Trophoblast cell (in vitro differentiated cells and primary cell): ENCODE results near the gene ELOVL2.

Source experiments
- DNase-seq, 2 donors: peaks; one replicate each; pipeline ENCODE4 v3.0.0-alpha.2; 2016
- H2AFZ ChIP-seq: 2 replicates; pipeline ENCODE4 v1.6.1; 2013; ENCODE audit warnings: low read length, moderate library complexity, mild to moderate bottlenecking; ENCODE audit not compliant: insufficient read depth, poor library complexity
- H2AK5ac ChIP-seq: 2 replicates; pipeline ENCODE4 v1.6.1; 2013; ENCODE audit warnings: mild to moderate bottlenecking, low read length
- H2BK120ac ChIP-seq: 2 replicates; pipeline ENCODE4 v1.6.1; 2013; ENCODE audit warnings: low read length, mild to moderate bottlenecking, moderate library complexity; ENCODE audit not compliant: insufficient read depth, poor library complexity
- H2BK12ac ChIP-seq: 2 replicates; pipeline ENCODE4 v1.6.1; 2013; ENCODE audit warnings: mild to moderate bottlenecking, low read length, moderate library complexity
- H2BK5ac ChIP-seq: 2 replicates; pipeline ENCODE4 v1.6.1; 2013; ENCODE audit warnings: low read length, low read depth, moderate library complexity, mild to moderate bottlenecking; ENCODE audit not compliant: poor library complexity
- H3K14ac ChIP-seq: 2 replicates; pipeline ENCODE4 v1.6.1; 2013; ENCODE audit warnings: mild to moderate bottlenecking, low read length
- H3K18ac ChIP-seq: 2 replicates; pipeline ENCODE4 v1.6.1; 2013; ENCODE audit warnings: mild to moderate bottlenecking, low read length
- H3K23ac ChIP-seq: 2 replicates; pipeline ENCODE4 v1.6.1; 2013; ENCODE audit warnings: low read length
- H3K27ac ChIP-seq: 2 replicates; pipeline ENCODE4 v1.5.1; 2013; ENCODE audit warnings: low read depth, mild to moderate bottlenecking, inconsistent platforms, low read length, moderate library complexity
- H3K27me3 ChIP-seq: 2 replicates; pipeline ENCODE4 v1.6.1; 2013; ENCODE audit warnings: inconsistent platforms, mild to moderate bottlenecking, low read length, moderate library complexity; ENCODE audit not compliant: insufficient read depth
- H3K36me3 ChIP-seq, 2 experiments: 1 replicate in 1 of 2; 2 replicates in 1 of 2; pipeline ENCODE4 v1.6.1; 2013; ENCODE audit warnings: low read length in 2 of 2, mild to moderate bottlenecking in 2 of 2, moderate library complexity in 1 of 2; ENCODE audit not compliant: insufficient read depth in 2 of 2, control insufficient read depth in 1 of 2
- H3K4ac ChIP-seq: 2 replicates; pipeline ENCODE4 v1.6.1; 2013; ENCODE audit warnings: low read depth, mild to moderate bottlenecking, low read length, moderate library complexity
- H3K4me1 ChIP-seq, 2 experiments: 1 replicate in 1 of 2; 2 replicates in 1 of 2; pipeline ENCODE4 v1.6.1; 2013; ENCODE audit warnings: low read length in 2 of 2, mild to moderate bottlenecking in 2 of 2, moderate library complexity in 1 of 2; ENCODE audit not compliant: insufficient read depth in 2 of 2, control insufficient read depth in 1 of 2
- H3K4me2 ChIP-seq: 2 replicates; pipeline ENCODE4 v1.6.1; 2013; ENCODE audit warnings: inconsistent platforms, mild to moderate bottlenecking, low read length, moderate library complexity
- H3K4me3 ChIP-seq: 2 replicates; pipeline ENCODE4 v1.5.1; 2013; ENCODE audit warnings: mild to moderate bottlenecking, low read depth, low read length, inconsistent platforms
- H3K79me1 ChIP-seq: one replicate; pipeline ENCODE4 v1.6.1; 2013; ENCODE audit warnings: low read length
- H3K79me2 ChIP-seq: 2 replicates; pipeline ENCODE4 v1.6.1; 2013; ENCODE audit warnings: low read length, mild to moderate bottlenecking; ENCODE audit not compliant: control insufficient read depth, insufficient read depth, poor library complexity
- H3K9ac ChIP-seq: 2 replicates; pipeline ENCODE4 v1.6.1; 2013; ENCODE audit warnings: mild to moderate bottlenecking, low read length
- H3K9me3 ChIP-seq: 2 replicates; pipeline ENCODE4 v1.6.1; 2013; ENCODE audit warnings: low read depth, mild to moderate bottlenecking, control low read depth, inconsistent platforms, low read length; ENCODE audit not compliant: insufficient read depth
- H4K12ac ChIP-seq: 2 replicates; pipeline ENCODE4 v1.6.1; 2013; ENCODE audit warnings: low read depth, mild to moderate bottlenecking, low read length, moderate library complexity
- H4K8ac ChIP-seq: 2 replicates; pipeline ENCODE4 v1.6.1; 2013; ENCODE audit warnings: low read depth, mild to moderate bottlenecking, low read length, moderate library complexity
- H4K91ac ChIP-seq: one replicate; pipeline ENCODE4 v1.6.1; 2013; ENCODE audit warnings: low read depth, mild to moderate bottlenecking, low read length, moderate library complexity
- WGBS: extraction: QIAGEN DNeasy Blood & Tissue Kit; methylation state at CpG from one replicate; pipeline ENCODE4 v1.1.7; 2013; ENCODE audit warnings: missing lambda C conversion rate; ENCODE audit not compliant: insufficient read length, insufficient coverage; ENCODE audit errors: extremely low coverage; 5-methylcytosine and 5-hydroxymethylcytosine counted together

Gene ELOVL2

GRCh38 chr6:11065436-11066202 lies 21.5 kb upstream of the ELOVL2 start:
- Histone ChIP-seq H2BK12ac (no peak overlapping the region), H3K79me2 (no peaks in the 10 kb centered on the region), H3K4me1 (no peaks in the 10 kb centered on the region), H3K14ac (no peak overlapping the region), H4K8ac (no peak overlapping the region), H3K23ac (no peak overlapping the region), H3K4me3 (no peak overlapping the region), H3K79me1 (no peaks in the 10 kb centered on the region), H3K27ac (no peak overlapping the region), H3K9ac (no peak overlapping the region), H2BK5ac (no peak overlapping the region), H3K27me3 (no peaks in the 10 kb centered on the region), H3K9me3 (no peaks in the 10 kb centered on the region), H2BK120ac (no peak overlapping the region), H4K12ac (no peak overlapping the region), H3K18ac (no peak overlapping the region), H3K4me2 (no peak overlapping the region), H3K4ac (no peak overlapping the region), H3K36me3 (no peaks in the 10 kb centered on the region), H4K91ac (no peak overlapping the region), H2AK5ac (no peak overlapping the region), H2AFZ (no peak overlapping the region)
- no CpG with 5 or more reads among the region's 6 CpGs for WGBS
- DNase-seq, result no peak

- no peaks in the 10 kb centered on the region for H3K36me3 ChIP-seq
- H2BK12ac ChIP-seq, result no peak overlapping the region
- no peaks in the 10 kb centered on the region for H3K27me3 ChIP-seq
- H3K14ac ChIP-seq, result no peak overlapping the region
- H3K23ac ChIP-seq, result no peak overlapping the region
- WGBS, result no CpG with 5 or more reads among the region's 3 CpGs
- H4K8ac ChIP-seq, result no peak overlapping the region
- no peak overlapping the region for H2BK120ac ChIP-seq
- H3K27ac ChIP-seq, result no peak overlapping the region
- H3K9ac ChIP-seq, result no peak overlapping the region
- no peaks in the 10 kb centered on the region for H3K79me2 ChIP-seq
- no peak overlapping the region for H3K18ac ChIP-seq
- no peaks in the 10 kb centered on the region for H3K79me1 ChIP-seq
- no peak overlapping the region for H2AFZ ChIP-seq
- DNase-seq, result no peak
- no peak overlapping the region for H3K4me2 ChIP-seq
- no peak overlapping the region for H4K12ac ChIP-seq
- H4K91ac ChIP-seq, result no peak overlapping the region
- no peaks in the 10 kb centered on the region for H3K9me3 ChIP-seq
- H3K4me1 ChIP-seq, result no peaks in the 10 kb centered on the region
- no peak overlapping the region for H2BK5ac ChIP-seq
- no peak overlapping the region for H3K4me3 ChIP-seq
- H3K4ac ChIP-seq, result no peak overlapping the region
- no peak overlapping the region for H2AK5ac ChIP-seq
Observed at GRCh38 chr6:11064836-11065235, 20.7 kb upstream of the ELOVL2 start.

GRCh38 chr6:11062715-11063114 lies 18.6 kb upstream of the ELOVL2 start:
- no peaks in the 10 kb centered on the region for H3K9me3 ChIP-seq
- no peak overlapping the region for H3K18ac ChIP-seq
- H3K23ac ChIP-seq, result no peak overlapping the region
- DNase-seq, result no peak
- H3K4me3 ChIP-seq, result no peak overlapping the region
- H2BK5ac ChIP-seq, result no peak overlapping the region
- H2AFZ ChIP-seq, result no peak overlapping the region
- no peaks in the 10 kb centered on the region for H3K79me1 ChIP-seq
- H4K12ac ChIP-seq, result no peak overlapping the region
- no peak overlapping the region for H3K27ac ChIP-seq
- H3K27me3 ChIP-seq, result no peaks in the 10 kb centered on the region
- no peak overlapping the region for H2AK5ac ChIP-seq
- no peak overlapping the region for H3K9ac ChIP-seq
- no peak overlapping the region for H2BK120ac ChIP-seq
- no peaks in the 10 kb centered on the region for H3K79me2 ChIP-seq
- H3K4ac ChIP-seq, result no peak overlapping the region
- no peak overlapping the region for H3K4me2 ChIP-seq
- no peak overlapping the region for H2BK12ac ChIP-seq
- WGBS, result no CpG with 5 or more reads among the region's 2 CpGs
- H3K14ac ChIP-seq, result no peak overlapping the region
- no peaks in the 10 kb centered on the region for H3K36me3 ChIP-seq
- no peak overlapping the region for H4K8ac ChIP-seq
- H3K4me1 ChIP-seq, result no peaks in the 10 kb centered on the region
- no peak overlapping the region for H4K91ac ChIP-seq

- WGBS, result no CpG with 5 or more reads among the region's 4 CpGs
Observed at GRCh38 chr6:11062083-11062482, 18.0 kb upstream of the ELOVL2 start.

More at GRCh38 chr6:11062083-11062482, 18.0 kb upstream of the ELOVL2 start:
- no peak overlapping the region for H2BK5ac ChIP-seq
- H3K79me2 ChIP-seq, result no peaks in the 10 kb centered on the region
- H2BK120ac ChIP-seq, result no peak overlapping the region
- H3K4me2 ChIP-seq, result no peak overlapping the region
- H3K27ac ChIP-seq, result no peak overlapping the region
- H4K12ac ChIP-seq, result no peak overlapping the region
- no peak overlapping the region for H2BK12ac ChIP-seq
- no peak overlapping the region for H3K14ac ChIP-seq
- H3K79me1 ChIP-seq, result no peaks in the 10 kb centered on the region
- no peaks in the 10 kb centered on the region for H3K4me1 ChIP-seq
- H4K91ac ChIP-seq, result no peak overlapping the region
- H2AFZ ChIP-seq, result no peak overlapping the region
- no peak overlapping the region for H2AK5ac ChIP-seq
- H3K18ac ChIP-seq, result no peak overlapping the region
- H3K9ac ChIP-seq, result no peak overlapping the region
- no peak overlapping the region for H3K23ac ChIP-seq
- no peaks in the 10 kb centered on the region for H3K36me3 ChIP-seq
- no peak overlapping the region for H3K4ac ChIP-seq
- no peak overlapping the region for H3K4me3 ChIP-seq
- H3K27me3 ChIP-seq, result no peaks in the 10 kb centered on the region
- H4K8ac ChIP-seq, result no peak overlapping the region
- no peak for DNase-seq
- no peaks in the 10 kb centered on the region for H3K9me3 ChIP-seq
